HepG2 (cell line): ENCODE data around the gene PARP15. TPM values are rescaled to one million over a fixed set of nuclear protein-coding genes. Genes with fewer than 3 reads are reported as not detected.

Experiments used
- ATAC-seq: fragments of 200-7000 bp; cut with Tn5 transposase; 3 replicates; pipeline ENCODE4 v1.9.1; 2020; ENCODE audit warnings: mild to moderate bottlenecking, moderate library complexity
- BruUV-seq: library from RNA; stranded (reverse); fragments of 400-500 nt; replicated peaks from 2 replicates; lab custom pipeline; 2021; lab: Mats Ljungman, UMichigan
- CTCF ChIA-PET: fragments of 300-600 bp; formaldehyde crosslinking; extraction: SDS; loops from one replicate; lab custom pipeline; 2021; ENCODE audit warnings: low total read pairs, inconsistent platforms, low intra/inter-chr PET ratio; lab: Yijun Ruan, JAX
- POLR2A ChIA-PET: fragments of 350-600 bp; sonication (Branson Sonifier 250); formaldehyde crosslinking; loops from one replicate; lab custom pipeline; 2020; ENCODE audit warnings: antibody characterized with exemption, inconsistent platforms; lab: Yijun Ruan, JAX
- DNase-seq: peaks from one replicate; pipeline ENCODE4 v3.0.0-alpha.2; 2015; ENCODE audit warnings: low spot score
- FAIRE-seq: peaks from 3 replicates; lab custom pipeline; 2011; peaks lifted over from hg19 to GRCh38; lab: Jason Lieb, UNC
- H2AFZ ChIP-seq: one replicate; pipeline ENCODE4 v1.6.1; 2011; ENCODE audit warnings: low read length, inconsistent platforms
- H3K27ac ChIP-seq: fragments of 300-600 bp; 3 replicates; pipeline ENCODE4 v1.8.0; 2011; ENCODE audit warnings: mixed run types, mild to moderate bottlenecking, mixed read lengths, low read length, inconsistent platforms; ENCODE audit not compliant: insufficient read depth; ENCODE audit errors: extremely low read length
- H3K27me3 ChIP-seq, 2 experiments: fragments of 200-600 bp in 1 of 2; 2 replicates in 1 of 2; 3 replicates in 1 of 2; pipeline versions ENCODE4 v1.6.0 to v1.8.0; 2011; ENCODE audit warnings: low read length in 2 of 2, mild to moderate bottlenecking in 2 of 2, moderate library complexity in 2 of 2, inconsistent platforms in 1 of 2; ENCODE audit not compliant: insufficient read depth in 2 of 2, control insufficient read depth in 1 of 2
- H3K36me3 ChIP-seq, 2 experiments: fragments of 200-600 bp in 1 of 2; replicated peaks in 1 of 2; 2 replicates in 1 of 2; 3 replicates in 1 of 2; pipeline versions ENCODE4 v1.5.1 to v1.8.0; 2011; ENCODE audit warnings: low read length in 2 of 2, inconsistent platforms in 1 of 2; ENCODE audit not compliant: insufficient read depth in 2 of 2, control insufficient read depth in 1 of 2
- H3K4me1 ChIP-seq: 2 replicates; pipeline ENCODE4 v1.5.1; 2012; ENCODE audit warnings: low read length, inconsistent platforms; ENCODE audit not compliant: insufficient read depth
- H3K4me2 ChIP-seq: 2 replicates; pipeline ENCODE4 v1.6.0; 2011; ENCODE audit warnings: low read depth, low read length, inconsistent platforms
- H3K4me3 ChIP-seq, 3 experiments: fragments of 200-600 bp in 1 of 3; sonication (generic), shearing (Covaris generic) in 1 of 3; replicated peaks in 1 of 3; 2 replicates each; pipeline ENCODE4 v1.5.1; 2011 to 2016; ENCODE audit warnings: low read length in 3 of 3, inconsistent platforms in 2 of 3, low read depth in 2 of 3, mild to moderate bottlenecking in 2 of 3, control low read depth in 1 of 3, mixed read lengths in 1 of 3; ENCODE audit not compliant: insufficient read depth in 1 of 3
- H3K79me2 ChIP-seq: one replicate; pipeline ENCODE4 v1.6.1; 2011; ENCODE audit warnings: low read length, inconsistent platforms; ENCODE audit not compliant: insufficient read depth
- H3K9ac ChIP-seq: 2 replicates; pipeline ENCODE4 v1.6.0; 2011; ENCODE audit warnings: mild to moderate bottlenecking, low read depth, low read length, inconsistent platforms; ENCODE audit not compliant: insufficient read depth
- H3K9me3 ChIP-seq: 2 replicates; pipeline ENCODE4 v1.5.1; 2012; ENCODE audit warnings: mild to moderate bottlenecking, low read length
- H4K20me1 ChIP-seq: 2 replicates; pipeline ENCODE4 v1.6.0; 2011; ENCODE audit warnings: inconsistent platforms, mild to moderate bottlenecking, low read length, moderate library complexity; ENCODE audit not compliant: insufficient read depth
- KAT8 ChIP-seq: IDR thresholded peaks from 2 replicates; pipeline ENCODE4 v1.6.1; 2016; ENCODE audit warnings: missing genetic modification reagents, missing compliant biosample characterization
- KDM5B ChIP-seq: sonication (generic); formaldehyde crosslinking; IDR thresholded peaks from 2 replicates; pipeline ENCODE4 v1.4.0; 2020; ENCODE audit warnings: missing genetic modification reagents, mild to moderate bottlenecking, borderline replicate concordance
- KMT2A ChIP-seq: sonication (generic); formaldehyde crosslinking; IDR thresholded peaks from 2 replicates; pipeline ENCODE4 v1.4.0; 2020; ENCODE audit warnings: missing genetic modification reagents
- MLLT10 ChIP-seq: sonication (generic); formaldehyde crosslinking; IDR thresholded peaks from 2 replicates; pipeline ENCODE4 v1.4.0; 2020; ENCODE audit warnings: missing genetic modification reagents
- NFE2 ChIP-seq: sonication (generic); formaldehyde crosslinking; IDR thresholded peaks from 2 replicates; pipeline ENCODE4 v1.4.0; 2020; ENCODE audit warnings: missing genetic modification reagents
- SNAI1 ChIP-seq: sonication (generic); formaldehyde crosslinking; IDR thresholded peaks from 2 replicates; pipeline ENCODE4 v1.5.0; 2020; ENCODE audit warnings: mild to moderate bottlenecking, missing genetic modification reagents, borderline replicate concordance
- SNAPC2 ChIP-seq: sonication (generic); formaldehyde crosslinking; IDR thresholded peaks from 2 replicates; pipeline ENCODE4 v1.8.1; 2022; ENCODE audit warnings: mild to moderate bottlenecking, missing genetic modification reagents
- ZNF12 ChIP-seq: sonication (generic); formaldehyde crosslinking; IDR thresholded peaks from 2 replicates; pipeline ENCODE4 v1.5.0; 2020; ENCODE audit warnings: missing genetic modification reagents
- ZNF567 ChIP-seq: sonication (generic); formaldehyde crosslinking; IDR thresholded peaks from 2 replicates; pipeline ENCODE4 v1.8.1; 2023; ENCODE audit warnings: mild to moderate bottlenecking, missing genetic modification reagents, borderline replicate concordance
- ZNF775 ChIP-seq: sonication (generic); formaldehyde crosslinking; IDR thresholded peaks from 2 replicates; pipeline ENCODE4 v1.4.0; 2020; ENCODE audit warnings: missing genetic modification reagents, mild to moderate bottlenecking, moderate library complexity, borderline replicate concordance
- WGBS: methylation state at CpG from one replicate; pipeline ENCODE4 v1.1.6; 2017; ENCODE audit warnings: low lambda C conversion rate; 5-methylcytosine and 5-hydroxymethylcytosine counted together
- in situ Hi-C: cut with HindIII; loops from 2 replicates; pipeline ENCODE4 v1.10.0; 2017; ENCODE audit warnings: low pct_unique_long_range_greater_than_20kb; ENCODE audit not compliant: extremely low pct_ligation_motif_present
- intact Hi-C: fragments of 100-400 bp; cut with micrococcal nuclease; formaldehyde crosslinking; loops from one replicate; pipeline ENCODE4 v1.10.0; 2022; ENCODE audit not compliant: unreplicated experiment
- polyA plus RNA-seq, 8 experiments: library from polyadenylated mRNA; depleted of rRNA in 3 of 8; stranded (reverse) in 7 of 8; unstranded in 1 of 8; fragments of >200 nt; fragmentation: Illumina TruSeq in 4 of 8; extraction: Trizol in 4 of 8; gene quantifications; 2 replicates each; pipeline versions ENCODE4 v1.2.1 to v1.2.3, GENCODE V29; 2011 to 2016; ENCODE audit warnings: low read depth in 4 of 8, missing spikeins in 1 of 8, mixed read lengths in 1 of 8; ENCODE audit not compliant: insufficient read depth in 1 of 8
- total RNA-seq, 5 experiments: library from RNA; depleted of rRNA; stranded (reverse); fragments of >200 nt; fragmentation: Illumina TruSeq; extraction: Trizol; gene quantifications; 2 replicates each; pipeline ENCODE4 v1.2.3, GENCODE V29; 2016; ENCODE audit warnings: low read depth in 1 of 5
- TF ChIP-seq, protein P1 (sequence below): sonication (generic); formaldehyde crosslinking; IDR thresholded peaks from 2 replicates; pipeline ENCODE4 v1.4.0; 2020; ENCODE audit warnings: missing genetic modification reagents

The PARP15 gene
- total and polyA plus RNA-seq, 2 of the 13 experiments (the other 11 are each of a cell fraction or from before 2014, with no cell fraction given) = 0.02 TPM; not detected in 1

- FAIRE-seq (no peak), ATAC-seq (no peak), DNase-seq (no peak)
- Histone ChIP-seq H3K36me3 (no peaks in the 10 kb centered on the region), H4K20me1 (no peaks in the 10 kb centered on the region), H3K9ac (no peak overlapping the region), H3K27me3 (no peaks in the 10 kb centered on the region), H2AFZ (no peak overlapping the region), H3K27ac (no peak overlapping the region), H3K4me3 (no peak overlapping the region), H3K79me2 (no peaks in the 10 kb centered on the region), H3K4me2 (no peak overlapping the region), H3K4me1 (no peaks in the 10 kb centered on the region), H3K9me3 (no peaks in the 10 kb centered on the region)
- ChIA-PET CTCF (no interaction called here), POLR2A (no interaction called here)
- 91% methylated on average over 2 of the region's 2 CpGs for WGBS
- intact Hi-C loops = no loop called here
- no peak for TF ChIP-seq KAT8 (CRISPR knock-in tag)
- TF ChIP-seq SNAPC2 = no peak
- TF ChIP-seq KDM5B = no peak
- TF ChIP-seq NFE2 (CRISPR knock-in tag) = no peak
- TF ChIP-seq MLLT10 (CRISPR knock-in tag) = no peak
- TF ChIP-seq, protein P1, sequence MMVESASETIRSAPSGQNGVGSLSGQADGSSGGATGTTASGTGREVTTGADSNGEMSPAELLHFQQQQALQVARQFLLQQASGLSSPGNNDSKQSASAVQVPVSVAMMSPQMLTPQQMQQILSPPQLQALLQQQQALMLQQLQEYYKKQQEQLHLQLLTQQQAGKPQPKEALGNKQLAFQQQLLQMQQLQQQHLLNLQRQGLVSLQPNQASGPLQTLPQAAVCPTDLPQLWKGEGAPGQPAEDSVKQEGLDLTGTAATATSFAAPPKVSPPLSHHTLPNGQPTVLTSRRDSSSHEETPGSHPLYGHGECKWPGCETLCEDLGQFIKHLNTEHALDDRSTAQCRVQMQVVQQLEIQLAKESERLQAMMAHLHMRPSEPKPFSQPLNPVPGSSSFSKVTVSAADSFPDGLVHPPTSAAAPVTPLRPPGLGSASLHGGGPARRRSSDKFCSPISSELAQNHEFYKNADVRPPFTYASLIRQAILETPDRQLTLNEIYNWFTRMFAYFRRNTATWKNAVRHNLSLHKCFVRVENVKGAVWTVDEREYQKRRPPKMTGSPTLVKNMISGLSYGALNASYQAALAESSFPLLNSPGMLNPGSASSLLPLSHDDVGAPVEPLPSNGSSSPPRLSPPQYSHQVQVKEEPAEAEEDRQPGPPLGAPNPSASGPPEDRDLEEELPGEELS (CRISPR knock-in tag) = no peak
- no peak for TF ChIP-seq KMT2A (CRISPR knock-in tag)
- no peak for TF ChIP-seq ZNF567
- no peak for TF ChIP-seq ZNF12
- no peak for TF ChIP-seq ZNF775
- TF ChIP-seq SNAI1 (CRISPR knock-in tag) = no peak
- in situ Hi-C loops = no loop called here
- BruUV-seq = no TSS peak
Measured at GRCh38 chr3:122590610-122591009, 13.2 kb downstream of the PARP15 start.
